Spinal cord (tissue), 10 donors: ENCODE results near the gene SH3RF3. TPM values are rescaled to one million over a fixed set of nuclear protein-coding genes. Genes with fewer than 3 reads are reported as not detected.

Experiments used
- DNase-seq, 6 donors: peaks; one replicate each; pipeline versions ENCODE4 v3.0.0 to v3.0.0-alpha.2; 2013 to 2015; ENCODE audit warnings: low spot score in 6 of 6, low read depth in 4 of 6
- H3K27ac ChIP-seq: one replicate; pipeline ENCODE4 v1.5.1; 2013; ENCODE audit warnings: low read depth, low read length, control low read depth
- H3K27me3 ChIP-seq: one replicate; pipeline ENCODE4 v1.6.1; 2013; ENCODE audit warnings: low read length; ENCODE audit not compliant: control insufficient read depth, insufficient read depth
- H3K36me3 ChIP-seq: one replicate; pipeline ENCODE4 v1.6.1; 2013; ENCODE audit warnings: low read length; ENCODE audit not compliant: control insufficient read depth, insufficient read depth
- H3K4me1 ChIP-seq: one replicate; pipeline ENCODE4 v1.6.1; 2013; ENCODE audit warnings: low read length; ENCODE audit not compliant: control insufficient read depth, insufficient read depth
- H3K4me3 ChIP-seq: one replicate; pipeline ENCODE4 v1.5.1; 2013; ENCODE audit warnings: low read depth, low read length, control low read depth
- H3K9me3 ChIP-seq: one replicate; pipeline ENCODE4 v1.6.1; 2013; ENCODE audit warnings: low read length; ENCODE audit not compliant: control insufficient read depth, insufficient read depth
- WGBS: methylation state at CpG from one replicate; pipeline ENCODE4 v1.1.5; 2013; ENCODE audit warnings: missing lambda C conversion rate; ENCODE audit not compliant: insufficient coverage; 5-methylcytosine and 5-hydroxymethylcytosine counted together
- polyA plus RNA-seq, 2 donors: library from polyadenylated mRNA; unstranded; fragments of 120-200 nt; gene quantifications; one replicate each; pipeline ENCODE4 v1.2.1, GENCODE V29; 2013; ENCODE audit not compliant: insufficient read length in 2 of 2
- total RNA-seq, 2 donors: library from RNA; depleted of rRNA in 1 of 2; stranded (reverse); fragments of 120-200 nt in 1 of 2; fragments of >200 nt in 1 of 2; gene quantifications; one replicate each; pipeline versions ENCODE4 v1.2.3 to v1.2.4, GENCODE V29; 2013 to 2014
- donor health status: healthy.

Gene SH3RF3
- total and polyA plus RNA-seq, 4 donors = 4.8 to 11.8 (median 7.8) TPM

GRCh38 chr2:109180786-109181185, 51.8 kb downstream of the SH3RF3 start:
- peaks cover 18% of the 10 kb centered on the region for H3K4me1 ChIP-seq
- no peak for DNase-seq
- no peaks in the 10 kb centered on the region for H3K9me3 ChIP-seq
- no peak overlapping the region for H3K4me3 ChIP-seq
- H3K27me3 ChIP-seq = no peaks in the 10 kb centered on the region
- no peak overlapping the region for H3K27ac ChIP-seq
- H3K36me3 ChIP-seq = no peaks in the 10 kb centered on the region
- WGBS = no CpG with 5 or more reads among the region's 3 CpGs

GRCh38 chr2:109182426-109182825, 53.4 kb downstream of the SH3RF3 start:
- no peak for DNase-seq
- Histone ChIP-seq H3K36me3 (no peaks in the 10 kb centered on the region), H3K27me3 (no peaks in the 10 kb centered on the region), H3K9me3 (no peaks in the 10 kb centered on the region), H3K4me1 (peaks cover 15% of the 10 kb centered on the region), H3K4me3 (no peak overlapping the region), H3K27ac (no peak overlapping the region)
- WGBS = no CpG with 5 or more reads among the region's 2 CpGs

- WGBS = 100% methylated on average over 4 of the region's 4 CpGs
Observed at GRCh38 chr2:109183871-109184270, 54.9 kb downstream of the SH3RF3 start.

GRCh38 chr2:109184368-109184767, 55.4 kb downstream of the SH3RF3 start:
- no peak overlapping the region for H3K27ac ChIP-seq
- no peak for DNase-seq
- no peaks in the 10 kb centered on the region for H3K27me3 ChIP-seq
- 96% methylated on average over 3 of the region's 3 CpGs for WGBS
- H3K36me3 ChIP-seq = no peaks in the 10 kb centered on the region
- peaks cover 29% of the 10 kb centered on the region for H3K4me1 ChIP-seq
- H3K4me3 ChIP-seq = no peak overlapping the region
- H3K9me3 ChIP-seq = no peaks in the 10 kb centered on the region

More at GRCh38 chr2:109183871-109184270, 54.9 kb downstream of the SH3RF3 start:
- Histone ChIP-seq H3K4me1 (peaks cover 25% of the 10 kb centered on the region), H3K9me3 (no peaks in the 10 kb centered on the region), H3K27me3 (no peaks in the 10 kb centered on the region), H3K27ac (no peak overlapping the region), H3K4me3 (no peak overlapping the region), H3K36me3 (no peaks in the 10 kb centered on the region)
- no peak for DNase-seq

- WGBS = 0% methylated on average over 1 of the region's 4 CpGs
- H3K36me3 ChIP-seq = no peaks in the 10 kb centered on the region
- no peaks in the 10 kb centered on the region for H3K27me3 ChIP-seq
- DNase-seq = no peak
- no peak overlapping the region for H3K4me3 ChIP-seq
- H3K9me3 ChIP-seq = no peaks in the 10 kb centered on the region
- H3K4me1 ChIP-seq = peaks cover 29% of the 10 kb centered on the region
- H3K27ac ChIP-seq = no peak overlapping the region
Observed at GRCh38 chr2:109185338-109185737, 56.3 kb downstream of the SH3RF3 start.

GRCh38 chr2:109185821-109186570, 57.0 kb downstream of the SH3RF3 start:
- no peaks in the 10 kb centered on the region for H3K27me3 ChIP-seq
- 79% methylated on average over 10 of the region's 16 CpGs for WGBS
- no peak overlapping the region for H3K4me3 ChIP-seq
- peak in 1 of 6 donors; percentile 28 for DNase-seq
- H3K36me3 ChIP-seq = no peaks in the 10 kb centered on the region
- no peak overlapping the region for H3K27ac ChIP-seq
- H3K9me3 ChIP-seq = no peaks in the 10 kb centered on the region
- peaks cover 29% of the 10 kb centered on the region for H3K4me1 ChIP-seq

GRCh38 chr2:109186656-109187250, 57.7 kb downstream of the SH3RF3 start:
- Histone ChIP-seq H3K36me3 (no peaks in the 10 kb centered on the region), H3K4me3 (no peak overlapping the region), H3K27me3 (no peaks in the 10 kb centered on the region), H3K9me3 (no peaks in the 10 kb centered on the region), H3K27ac (no peak overlapping the region), H3K4me1 (peaks cover 29% of the 10 kb centered on the region)
- no peak for DNase-seq
- WGBS = 100% methylated on average over 3 of the region's 9 CpGs

- Histone ChIP-seq H3K4me3 (no peak overlapping the region), H3K9me3 (no peaks in the 10 kb centered on the region), H3K36me3 (no peaks in the 10 kb centered on the region), H3K4me1 (peaks cover 29% of the 10 kb centered on the region), H3K27ac (no peak overlapping the region), H3K27me3 (no peaks in the 10 kb centered on the region)
- 80% methylated on average over 19 of the region's 19 CpGs for WGBS
- DNase-seq = no peak
Observed at GRCh38 chr2:109187711-109188495, 58.9 kb downstream of the SH3RF3 start.

GRCh38 chr2:109188496-109188890, 59.5 kb downstream of the SH3RF3 start:
- peak in 2 of 6 donors; percentile 35 to 49 for DNase-seq
- WGBS = 65% methylated on average over 6 of the region's 14 CpGs
- H3K27ac ChIP-seq = no peak overlapping the region
- no peak overlapping the region for H3K4me3 ChIP-seq
- no peaks in the 10 kb centered on the region for H3K27me3 ChIP-seq
- H3K9me3 ChIP-seq = no peaks in the 10 kb centered on the region
- H3K36me3 ChIP-seq = no peaks in the 10 kb centered on the region
- peaks cover 29% of the 10 kb centered on the region for H3K4me1 ChIP-seq
